ENCODE measurements around the gene PARVB. TPM values are rescaled to one million over a fixed set of nuclear protein-coding genes. Genes with fewer than 3 reads are reported as not detected.

PARVB gene
- polyA plus RNA-seq, 1 donor (not counting 4 experiments of a cell fraction or from before 2014, with no cell fraction given) = 10.5 TPM

DNA sequence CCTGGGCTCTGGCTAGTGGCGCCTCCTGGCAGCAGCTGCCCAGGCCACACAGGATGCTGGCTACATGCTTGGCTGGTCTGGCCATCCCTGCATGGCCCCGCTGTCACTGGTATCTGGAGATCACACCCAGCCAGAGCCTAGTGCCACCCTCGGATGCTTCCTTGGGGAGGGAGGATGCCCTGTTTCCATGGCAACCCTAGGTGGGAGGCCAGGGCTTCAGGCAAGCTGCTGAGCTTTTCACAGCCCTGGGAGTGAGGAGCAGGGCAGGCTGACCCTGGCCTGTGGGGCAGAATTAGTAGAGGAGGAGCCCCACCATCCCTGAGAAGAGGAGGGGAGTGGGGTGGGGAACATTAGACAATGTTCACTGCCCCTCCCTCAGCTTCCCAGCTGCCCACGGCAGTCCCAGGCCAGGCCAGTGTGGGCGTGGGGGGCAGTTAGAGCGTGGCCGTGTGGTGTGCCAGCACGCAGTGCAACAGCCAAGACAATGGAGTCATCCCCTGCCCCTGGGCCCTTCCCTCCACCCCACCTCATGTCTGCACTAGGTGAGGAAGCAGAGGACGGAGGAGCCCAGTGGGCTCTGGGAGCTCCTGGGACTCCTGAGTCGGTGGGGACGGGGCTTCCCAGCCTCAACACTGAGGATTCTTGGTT lies 50.4 kb downstream of the PARVB start:
- H3K79me2 ChIP-seq (ENCODE audit: control insufficient read depth, insufficient read depth, low read length) = no peaks in the 10 kb centered on the region
- H2AFZ ChIP-seq (ENCODE audit: control insufficient read depth, low read length) = no peak overlapping the region
- dilution Hi-C loops (cut with MboI; ENCODE audit: extremely low pct_ligation_motif_present, low sequenced_read_pairs) = no loop called here
- no peak overlapping the region for H3K9ac ChIP-seq (ENCODE audit: control insufficient read depth, extremely low read depth, insufficient read depth, low read length)
- no peak overlapping the region for H3K4me2 ChIP-seq (ENCODE audit: control insufficient read depth, extremely low read depth, insufficient read depth, low read depth, low read length)
- no peaks in the 10 kb centered on the region for H3K36me3 ChIP-seq (ENCODE audit: control insufficient read depth in 2 of 2, extremely low read depth in 1 of 2, insufficient read depth in 2 of 2, low read length in 2 of 2)
- no peaks in the 10 kb centered on the region for H3K9me1 ChIP-seq (ENCODE audit: control insufficient read depth, extremely low read depth, insufficient read depth, low read length)
- H3K9me3 ChIP-seq (ENCODE audit: control insufficient read depth, low read depth, low read length) = no peaks in the 10 kb centered on the region
- H3K27me3 ChIP-seq (ENCODE audit: control insufficient read depth, extremely low read depth, insufficient read depth, low read length) = peaks cover 4% of the 10 kb centered on the region
- no peak overlapping the region for H3K4me3 ChIP-seq (ENCODE audit: control insufficient read depth in 2 of 3, extremely low read depth in 1 of 3, insufficient read depth in 2 of 3, low read depth in 1 of 3, low read length in 3 of 3)
- H3K4me1 ChIP-seq (ENCODE audit: control insufficient read depth, extremely low read depth, insufficient read depth, low read length) = no peaks in the 10 kb centered on the region
- DNase-seq (ENCODE audit: low read depth, low spot score) = no peak
- H3K27ac ChIP-seq (ENCODE audit: control insufficient read depth, insufficient read depth, low read length) = no peak overlapping the region
- no peak for FAIRE-seq
- no peaks in the 10 kb centered on the region for H4K20me1 ChIP-seq (ENCODE audit: control insufficient read depth, extremely low read depth, insufficient read depth, low read length)
- TF ChIP-seq, protein P1, sequence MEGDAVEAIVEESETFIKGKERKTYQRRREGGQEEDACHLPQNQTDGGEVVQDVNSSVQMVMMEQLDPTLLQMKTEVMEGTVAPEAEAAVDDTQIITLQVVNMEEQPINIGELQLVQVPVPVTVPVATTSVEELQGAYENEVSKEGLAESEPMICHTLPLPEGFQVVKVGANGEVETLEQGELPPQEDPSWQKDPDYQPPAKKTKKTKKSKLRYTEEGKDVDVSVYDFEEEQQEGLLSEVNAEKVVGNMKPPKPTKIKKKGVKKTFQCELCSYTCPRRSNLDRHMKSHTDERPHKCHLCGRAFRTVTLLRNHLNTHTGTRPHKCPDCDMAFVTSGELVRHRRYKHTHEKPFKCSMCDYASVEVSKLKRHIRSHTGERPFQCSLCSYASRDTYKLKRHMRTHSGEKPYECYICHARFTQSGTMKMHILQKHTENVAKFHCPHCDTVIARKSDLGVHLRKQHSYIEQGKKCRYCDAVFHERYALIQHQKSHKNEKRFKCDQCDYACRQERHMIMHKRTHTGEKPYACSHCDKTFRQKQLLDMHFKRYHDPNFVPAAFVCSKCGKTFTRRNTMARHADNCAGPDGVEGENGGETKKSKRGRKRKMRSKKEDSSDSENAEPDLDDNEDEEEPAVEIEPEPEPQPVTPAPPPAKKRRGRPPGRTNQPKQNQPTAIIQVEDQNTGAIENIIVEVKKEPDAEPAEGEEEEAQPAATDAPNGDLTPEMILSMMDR (optimal IDR thresholded peaks at IDR 0.05 in 1 of 3, IDR thresholded peaks at IDR 0.05 in 1 of 3, conservative IDR thresholded peaks at IDR 0.05 in 1 of 3; ENCODE audit: extremely low read depth in 1 of 3, insufficient read depth in 2 of 3, low read length in 3 of 3) = no peak
- TF ChIP-seq EZH2 (IDR thresholded peaks at IDR 0.05; ENCODE audit: low read length) = no peak

DNA sequence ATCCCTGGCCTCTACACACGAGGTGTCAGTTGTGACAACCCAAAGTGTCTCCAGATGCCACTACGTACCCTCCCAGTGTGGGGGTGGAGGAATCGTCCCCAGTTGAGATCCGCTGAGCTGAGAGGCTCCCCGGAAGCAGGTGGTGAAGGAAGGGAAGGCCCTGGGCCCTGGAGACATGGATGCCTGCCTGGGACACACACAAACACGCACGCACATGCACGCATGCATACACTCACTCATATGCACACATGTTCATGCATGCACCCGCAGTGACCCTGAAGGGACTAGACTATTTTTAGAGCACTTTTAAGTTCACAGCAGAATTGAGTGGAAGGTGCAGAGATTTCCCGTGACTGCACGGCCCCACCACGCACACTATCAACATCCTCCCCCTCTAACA lies 50.9 kb downstream of the PARVB start:
- Histone ChIP-seq H3K4me1 (ENCODE audit: control insufficient read depth, extremely low read depth, insufficient read depth, low read length) (no peaks in the 10 kb centered on the region), H3K79me2 (ENCODE audit: control insufficient read depth, insufficient read depth, low read length) (no peaks in the 10 kb centered on the region), H3K36me3 (ENCODE audit: control insufficient read depth in 2 of 2, extremely low read depth in 1 of 2, insufficient read depth in 2 of 2, low read length in 2 of 2) (no peaks in the 10 kb centered on the region), H3K9me1 (ENCODE audit: control insufficient read depth, extremely low read depth, insufficient read depth, low read length) (no peaks in the 10 kb centered on the region), H3K4me2 (ENCODE audit: control insufficient read depth, extremely low read depth, insufficient read depth, low read depth, low read length) (no peak overlapping the region), H3K27ac (ENCODE audit: control insufficient read depth, insufficient read depth, low read length) (no peak overlapping the region), H3K9ac (ENCODE audit: control insufficient read depth, extremely low read depth, insufficient read depth, low read length) (no peak overlapping the region), H3K9me3 (ENCODE audit: control insufficient read depth, low read depth, low read length) (no peaks in the 10 kb centered on the region), H2AFZ (ENCODE audit: control insufficient read depth, low read length) (no peak overlapping the region), H3K4me3 (ENCODE audit: control insufficient read depth in 2 of 3, extremely low read depth in 1 of 3, insufficient read depth in 2 of 3, low read depth in 1 of 3, low read length in 3 of 3) (no peak overlapping the region), H3K27me3 (ENCODE audit: control insufficient read depth, extremely low read depth, insufficient read depth, low read length) (peaks cover 4% of the 10 kb centered on the region), H4K20me1 (ENCODE audit: control insufficient read depth, extremely low read depth, insufficient read depth, low read length) (no peaks in the 10 kb centered on the region)
- DNase-seq (ENCODE audit: low read depth, low spot score) (no peak), FAIRE-seq (no peak)
- dilution Hi-C loops (cut with MboI; ENCODE audit: extremely low pct_ligation_motif_present, low sequenced_read_pairs) = no loop called here
- no peak for TF ChIP-seq EZH2 (IDR thresholded peaks at IDR 0.05; ENCODE audit: low read length)
- TF ChIP-seq, protein P1 (optimal IDR thresholded peaks at IDR 0.05 in 1 of 3, IDR thresholded peaks at IDR 0.05 in 1 of 3, conservative IDR thresholded peaks at IDR 0.05 in 1 of 3; ENCODE audit: extremely low read depth in 1 of 3, insufficient read depth in 2 of 3, low read length in 3 of 3) = no peak
